ENCODE measurements around the gene MPC2. TPM values are rescaled to one million over a fixed set of nuclear protein-coding genes. Genes with fewer than 3 reads are reported as not detected.
"Not testable (repeated sequence)": the region's sequence is repeated elsewhere in the genome, so short reads cannot be mapped to it uniquely, and the experiment has no call there.

MPC2 gene
- total RNA-seq, 1 experiment from 2014 or later, result 265 TPM

DNA sequence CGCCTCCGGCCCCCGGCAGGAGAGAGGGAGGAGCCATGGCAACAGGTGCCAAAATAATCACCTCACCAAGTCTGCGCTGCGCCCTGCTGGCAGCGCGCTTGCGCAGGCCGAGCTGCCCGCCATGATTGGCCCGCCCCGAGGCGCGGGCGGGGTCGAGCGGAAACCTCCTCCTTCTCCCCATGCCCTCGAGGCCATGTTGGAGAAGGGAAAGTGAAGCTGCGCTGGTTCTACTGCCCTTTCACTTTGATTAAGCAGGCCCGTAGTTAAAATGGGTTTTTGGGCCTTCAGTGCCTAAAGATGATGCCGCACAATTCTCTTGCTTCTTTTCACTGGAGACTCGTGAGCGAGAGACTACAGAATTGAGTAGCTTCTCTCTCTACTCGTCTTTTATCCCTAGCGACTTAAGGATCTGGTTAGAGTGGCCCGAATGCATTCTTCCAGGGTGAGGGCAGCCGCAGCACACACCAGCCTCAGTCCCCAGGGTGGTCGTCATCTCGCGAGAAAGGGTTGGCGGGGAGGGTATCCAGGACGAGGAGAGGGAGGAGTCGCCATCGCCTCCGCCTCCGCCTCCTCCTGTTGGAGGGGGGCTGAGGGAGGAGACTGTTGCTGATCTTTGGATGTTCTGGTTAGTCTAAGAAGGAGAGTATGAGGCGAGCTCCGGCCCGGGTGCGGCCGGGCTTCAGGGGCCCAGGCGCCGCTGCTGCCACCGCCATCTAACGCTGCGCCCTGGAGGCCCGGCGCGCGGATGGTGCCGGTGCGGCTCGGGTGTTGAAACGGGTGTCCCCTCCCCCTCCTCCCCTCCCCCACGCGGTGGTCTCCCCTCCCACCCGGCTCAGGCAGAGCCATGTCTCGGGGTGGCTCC is 573 bp downstream of the MPC2 start, which contains the start of gene DCAF6:
DCAF6 (plus strand) TSS at position 616 of the 862 bp plus-strand sequence; CDS start at position 845, 229 bp downstream.
- DNase-seq (ENCODE audit: low read depth), result peak; percentile 99
- in situ Hi-C loops (cut with HindIII; ENCODE audit: low pct_unique_long_range_greater_than_20kb, low sequenced_read_pairs), result no loop called here

DNA sequence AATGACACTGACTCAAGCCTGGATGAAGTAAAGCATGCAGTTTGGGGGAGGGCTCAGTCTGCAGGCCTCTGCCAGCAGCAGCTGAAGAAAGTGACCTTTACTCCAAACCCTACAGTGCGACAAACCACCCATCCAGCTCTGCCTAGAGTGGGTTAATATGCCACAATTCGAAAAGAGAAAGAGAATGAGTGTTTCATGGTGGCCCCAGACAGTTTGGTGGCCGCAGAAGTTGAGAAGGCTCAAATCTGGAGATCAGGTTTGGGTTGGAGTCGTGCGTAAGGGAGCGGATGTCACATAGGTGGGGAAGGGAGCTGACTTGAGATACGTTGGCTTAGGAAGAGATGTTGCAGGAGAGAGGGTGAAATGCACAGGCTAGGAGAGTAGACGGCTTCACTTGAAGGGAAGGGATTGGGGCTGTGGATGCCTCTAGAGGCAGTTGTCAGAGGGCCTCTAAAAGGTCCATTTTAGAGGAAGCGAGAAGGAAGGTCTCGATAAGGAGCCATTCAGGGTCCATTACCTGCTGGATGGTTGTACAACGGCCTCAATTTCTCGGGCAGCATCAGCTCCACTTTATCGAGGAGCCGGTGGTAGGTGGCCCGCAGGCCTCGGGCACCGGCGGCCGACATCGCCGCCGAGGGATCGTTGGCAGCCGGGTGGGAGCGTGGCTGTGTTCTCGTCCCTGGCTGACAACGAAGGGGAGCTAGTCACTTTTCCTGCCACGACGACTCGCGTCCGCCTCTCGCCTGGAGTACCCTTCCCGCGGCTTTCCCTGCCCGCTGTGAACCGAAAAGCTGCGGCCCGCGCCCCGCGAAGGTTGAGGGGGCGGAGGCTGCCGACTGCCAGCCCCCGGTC is 1.4 kb downstream of the MPC2 start:
- peak; percentile 64 for DNase-seq (ENCODE audit: low read depth)
- in situ Hi-C loops (cut with HindIII; ENCODE audit: low pct_unique_long_range_greater_than_20kb, low sequenced_read_pairs), result no loop called here

DNA sequence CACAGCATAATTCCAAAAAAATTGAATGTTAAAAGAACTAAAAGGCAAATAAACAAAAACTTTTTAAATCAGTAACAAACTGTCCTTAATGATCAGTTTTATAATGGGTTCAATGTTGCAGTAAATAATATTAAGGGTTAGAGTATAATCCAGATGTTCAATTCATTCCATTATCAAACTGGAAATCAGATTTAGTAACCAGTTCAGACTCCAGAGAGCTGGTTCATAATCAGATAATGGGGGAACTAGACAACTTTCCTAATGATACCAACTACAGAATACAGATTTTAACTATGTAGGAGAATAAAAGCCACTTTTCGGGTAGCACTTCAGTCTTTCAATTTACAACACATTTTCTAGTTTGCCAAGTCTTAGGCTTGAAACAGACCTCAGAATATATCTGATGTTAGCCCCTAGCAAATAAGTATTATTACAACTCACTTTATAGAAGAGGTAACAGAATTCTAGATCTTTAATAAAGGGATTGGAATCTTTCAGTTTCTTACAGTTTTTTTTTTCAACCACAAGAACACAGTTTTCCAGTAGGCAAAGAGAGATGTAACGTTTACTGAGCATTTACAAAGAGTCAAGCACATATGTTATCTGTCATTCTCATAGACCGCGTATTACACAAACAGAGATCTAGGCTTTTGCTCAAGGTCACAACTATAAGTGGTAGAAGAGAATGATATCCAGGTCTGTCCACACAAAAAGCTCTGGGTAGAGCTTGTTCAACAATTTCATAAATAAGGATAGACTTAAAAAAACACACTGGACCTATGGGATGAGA is 2.3 kb downstream of the MPC2 start:
- DNase-seq (ENCODE audit: low read depth), result no peak
- in situ Hi-C loops (cut with HindIII; ENCODE audit: low pct_unique_long_range_greater_than_20kb, low sequenced_read_pairs), result no loop called here

DNA sequence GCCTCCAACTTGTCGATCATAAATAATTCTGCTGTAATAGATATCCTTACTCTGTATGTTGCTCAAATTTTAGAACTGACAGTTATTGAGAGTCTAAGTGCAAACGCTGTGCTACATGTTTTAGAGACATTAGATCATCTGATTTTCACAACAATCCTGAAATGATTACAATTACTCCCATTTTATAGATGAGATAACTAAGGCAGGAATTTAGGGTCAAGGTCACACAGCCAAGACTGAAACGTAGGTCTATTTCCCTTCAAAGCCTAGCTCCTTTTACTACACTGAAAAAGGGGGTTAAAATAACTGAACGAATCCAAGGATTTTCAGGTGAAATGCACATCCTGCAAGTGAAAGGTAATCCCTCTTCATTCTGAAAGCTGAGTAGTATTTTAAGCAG is 3.1 kb downstream of the MPC2 start:
- in situ Hi-C loops (cut with HindIII; ENCODE audit: low pct_unique_long_range_greater_than_20kb, low sequenced_read_pairs), result no loop called here
- DNase-seq (ENCODE audit: low read depth), result no peak

DNA sequence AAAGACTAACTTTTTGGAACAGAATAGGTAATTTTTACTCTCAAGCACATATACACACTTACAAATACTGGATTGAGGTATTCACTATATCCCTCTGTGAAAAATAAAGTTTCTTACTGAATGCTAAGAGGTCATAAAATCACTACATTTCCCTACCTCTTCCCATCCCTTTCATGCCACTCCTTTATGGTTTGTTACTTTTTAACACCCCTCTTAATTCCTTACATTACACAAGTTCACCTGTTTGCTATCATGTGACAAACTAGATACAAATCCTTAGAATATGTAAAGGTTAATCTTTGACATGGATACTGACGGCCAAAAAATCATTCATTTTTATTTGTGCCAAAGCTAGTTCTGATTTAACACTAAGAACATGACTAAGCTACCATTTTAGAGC is 7.1 kb downstream of the MPC2 start:
- in situ Hi-C loops (cut with HindIII; ENCODE audit: low pct_unique_long_range_greater_than_20kb, low sequenced_read_pairs), result no loop called here

DNA sequence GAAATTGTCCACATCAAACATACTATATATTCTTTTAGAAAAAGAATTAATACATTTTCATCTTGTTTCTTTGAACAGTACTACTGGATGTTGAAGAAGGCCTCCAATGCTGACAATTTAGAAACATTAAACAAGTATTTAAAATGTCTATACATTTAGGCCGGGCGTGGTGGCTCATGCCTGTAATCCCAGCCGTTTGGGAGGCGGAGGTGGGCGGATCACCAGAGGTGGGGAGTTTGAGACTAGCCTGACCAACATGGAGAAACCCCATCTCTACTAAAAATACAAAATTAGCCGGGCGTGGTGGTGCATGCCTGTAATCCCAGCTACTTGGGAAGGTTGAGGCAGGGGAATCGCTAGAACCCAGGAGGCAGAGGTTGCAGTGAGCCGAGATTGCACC is 8.0 kb downstream of the MPC2 start:
- in situ Hi-C loops (cut with HindIII; ENCODE audit: low pct_unique_long_range_greater_than_20kb, low sequenced_read_pairs), result not testable (repeated sequence)
- DNase-seq (ENCODE audit: low read depth), result peak; percentile 39

More for the DNA sequence above, 7.1 kb downstream of the MPC2 start:
- DNase-seq (ENCODE audit: low read depth), result peak; percentile 48

DNA sequence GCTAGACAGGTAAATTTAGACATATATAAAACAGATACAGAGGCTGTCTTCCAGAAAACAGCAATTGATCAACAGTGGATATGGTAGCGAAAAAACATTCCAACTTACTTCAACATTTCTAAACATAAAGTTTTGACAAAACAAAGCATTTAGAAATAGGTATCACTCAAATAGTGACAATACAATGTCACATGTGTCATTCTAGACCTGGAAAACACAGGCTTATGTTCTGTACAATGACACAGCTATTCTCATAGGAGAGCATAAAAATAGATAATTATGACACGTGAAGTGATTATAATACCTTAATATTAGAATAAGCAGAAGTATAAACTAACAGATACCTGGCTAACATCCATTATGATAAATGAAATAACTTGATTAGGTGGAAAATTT is 8.4 kb downstream of the MPC2 start:
- DNase-seq (ENCODE audit: low read depth), result no peak
- in situ Hi-C loops (cut with HindIII; ENCODE audit: low pct_unique_long_range_greater_than_20kb, low sequenced_read_pairs), result no loop called here

DNA sequence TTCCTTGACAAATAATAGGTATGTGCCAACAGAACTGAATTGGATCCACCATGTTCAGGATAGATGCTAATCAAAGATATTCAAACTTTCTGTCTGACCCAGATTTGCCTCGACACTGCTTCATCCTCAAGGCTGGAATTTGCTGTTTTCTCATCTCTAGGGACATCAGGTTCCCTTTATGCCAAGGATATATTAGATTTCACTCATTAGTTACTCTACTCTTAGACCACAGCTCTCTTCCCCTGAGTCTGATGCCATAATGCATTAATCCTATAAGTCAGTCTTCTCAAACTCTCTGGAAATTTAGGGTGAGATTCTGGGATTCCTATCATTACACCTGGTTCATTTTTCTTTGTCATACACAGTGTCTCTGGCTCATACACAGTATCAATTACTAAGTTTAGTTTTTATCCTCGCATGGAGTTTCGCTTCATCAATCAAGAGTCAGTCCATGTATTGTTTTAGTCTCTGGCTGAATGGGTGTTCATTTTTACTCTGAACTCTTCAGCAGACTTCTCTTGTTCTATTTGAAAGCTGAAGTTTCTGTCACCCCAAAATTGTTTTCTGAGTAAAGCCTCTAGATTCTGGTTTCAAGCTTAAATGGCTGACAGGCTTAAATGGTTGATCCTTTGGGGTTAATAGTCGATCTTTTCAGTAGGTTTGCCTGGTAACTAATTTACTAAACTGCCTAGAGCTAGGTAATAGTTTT is 9.7 kb downstream of the MPC2 start:
- in situ Hi-C loops (cut with HindIII; ENCODE audit: low pct_unique_long_range_greater_than_20kb, low sequenced_read_pairs), result no loop called here
- DNase-seq (ENCODE audit: low read depth), result no peak

DNA sequence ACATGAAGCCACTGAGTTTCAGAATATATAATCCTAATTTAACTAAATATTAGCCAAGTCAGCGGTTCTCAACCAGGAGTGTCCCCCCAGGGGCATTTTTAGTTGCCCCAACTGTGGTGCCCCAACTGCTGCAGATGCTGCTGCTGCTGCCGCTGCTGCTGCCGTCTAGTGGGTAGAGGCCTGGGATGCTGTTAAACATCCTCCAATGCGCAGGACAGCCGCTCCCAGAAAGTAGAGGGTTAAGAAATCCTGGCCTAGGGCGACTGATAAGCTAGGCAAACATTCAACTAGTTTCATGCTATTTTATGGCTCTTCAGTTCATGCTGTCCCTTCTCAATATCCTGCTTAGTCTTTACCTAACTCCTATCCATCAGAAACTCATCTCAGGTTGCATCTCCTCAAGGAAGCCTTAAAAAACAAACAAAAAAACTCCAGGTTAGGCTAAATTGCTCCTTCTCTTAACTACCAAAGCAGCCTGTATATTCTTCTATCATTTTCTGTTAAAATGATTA is 10.3 kb downstream of the MPC2 start:
- in situ Hi-C loops (cut with HindIII; ENCODE audit: low pct_unique_long_range_greater_than_20kb, low sequenced_read_pairs), result no loop called here
- DNase-seq (ENCODE audit: low read depth), result peak; percentile 73

DNA sequence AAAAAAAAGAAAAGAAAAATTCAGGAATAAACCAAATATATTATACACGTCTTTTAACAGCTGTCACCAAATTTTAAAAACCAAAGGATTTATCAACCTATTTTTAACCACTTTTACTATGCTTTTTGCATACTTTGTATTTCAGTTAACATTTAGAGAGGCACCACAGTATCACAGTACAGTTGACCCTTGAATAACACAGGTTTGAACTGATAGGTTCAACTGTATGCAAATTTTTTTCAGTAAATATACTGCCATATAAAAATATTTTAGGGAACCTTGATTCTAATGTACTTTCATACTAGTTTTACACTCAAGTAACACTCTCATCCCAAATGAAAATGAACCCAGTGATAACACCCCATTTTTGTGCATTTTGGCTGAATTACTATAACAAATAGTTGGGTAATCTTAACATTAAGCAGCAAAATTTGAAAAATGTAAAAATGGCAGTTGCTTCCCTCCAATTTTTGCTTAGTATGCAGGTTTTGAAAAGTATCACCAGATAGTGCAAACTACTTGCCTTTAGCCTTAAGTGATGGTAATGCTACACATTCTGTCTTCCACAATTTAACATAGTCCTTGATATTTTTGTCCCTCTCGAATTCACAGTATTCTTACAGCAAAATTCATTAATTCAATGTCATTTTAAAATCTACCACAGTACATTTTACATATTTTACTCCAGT is 12.2 kb downstream of the MPC2 start:
- DNase-seq (ENCODE audit: low read depth), result no peak
- in situ Hi-C loops (cut with HindIII; ENCODE audit: low pct_unique_long_range_greater_than_20kb, low sequenced_read_pairs), result no loop called here

DNA sequence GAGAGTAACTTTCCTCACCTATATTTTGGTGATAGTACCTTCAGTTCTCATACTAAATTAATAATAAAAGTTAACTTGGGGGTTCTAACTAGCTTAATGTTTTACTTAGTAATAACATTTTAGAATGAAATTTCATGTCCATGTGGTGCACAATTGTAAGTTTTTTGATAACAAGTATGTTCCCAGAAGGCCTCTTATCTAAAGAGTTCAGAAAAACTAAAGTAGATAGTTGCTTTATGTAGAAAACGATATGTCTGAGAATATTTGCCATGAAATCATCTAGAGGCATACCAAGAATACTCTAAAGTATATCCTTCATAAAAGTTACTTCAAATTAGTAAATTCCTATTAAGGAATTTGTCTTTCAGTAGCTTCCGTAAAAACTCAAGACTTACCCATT is 12.8 kb downstream of the MPC2 start:
- DNase-seq (ENCODE audit: low read depth), result no peak
- in situ Hi-C loops (cut with HindIII; ENCODE audit: low pct_unique_long_range_greater_than_20kb, low sequenced_read_pairs), result no loop called here

DNA sequence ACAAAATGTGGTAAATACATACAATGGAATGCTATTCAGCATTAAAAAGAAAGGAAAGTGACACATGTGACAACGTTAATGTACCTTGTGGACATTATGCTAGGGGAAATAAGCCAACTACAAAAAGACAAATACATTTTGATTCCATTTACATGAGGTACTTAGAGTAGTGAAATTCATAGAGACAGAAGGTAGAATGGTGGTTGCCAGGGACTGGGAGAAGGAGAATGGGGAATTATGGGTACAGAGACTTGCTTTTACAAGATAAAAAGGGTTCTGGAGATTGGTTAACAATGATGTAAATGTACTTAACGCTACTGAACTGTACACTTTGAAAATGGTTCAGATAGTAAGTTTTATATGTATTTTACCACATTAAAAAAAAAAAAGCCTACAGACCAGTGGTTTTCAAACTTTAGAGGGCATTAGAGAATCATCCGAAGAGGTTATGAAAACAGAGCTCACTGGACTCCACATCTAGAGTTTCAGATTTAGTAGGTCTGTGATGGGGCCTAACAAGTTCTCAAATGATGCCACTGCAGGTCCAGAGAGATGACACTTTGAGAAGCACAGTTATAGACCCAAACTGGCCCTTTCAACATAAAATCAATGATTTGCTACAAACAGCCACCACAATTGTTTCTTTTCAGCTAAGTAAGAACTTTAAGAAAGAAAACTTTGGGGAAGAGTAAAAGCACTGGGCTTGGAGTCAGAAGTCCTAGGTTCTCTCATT is 13.4 kb downstream of the MPC2 start:
- in situ Hi-C loops (cut with HindIII; ENCODE audit: low pct_unique_long_range_greater_than_20kb, low sequenced_read_pairs), result no loop called here
- DNase-seq (ENCODE audit: low read depth), result no peak

DNA sequence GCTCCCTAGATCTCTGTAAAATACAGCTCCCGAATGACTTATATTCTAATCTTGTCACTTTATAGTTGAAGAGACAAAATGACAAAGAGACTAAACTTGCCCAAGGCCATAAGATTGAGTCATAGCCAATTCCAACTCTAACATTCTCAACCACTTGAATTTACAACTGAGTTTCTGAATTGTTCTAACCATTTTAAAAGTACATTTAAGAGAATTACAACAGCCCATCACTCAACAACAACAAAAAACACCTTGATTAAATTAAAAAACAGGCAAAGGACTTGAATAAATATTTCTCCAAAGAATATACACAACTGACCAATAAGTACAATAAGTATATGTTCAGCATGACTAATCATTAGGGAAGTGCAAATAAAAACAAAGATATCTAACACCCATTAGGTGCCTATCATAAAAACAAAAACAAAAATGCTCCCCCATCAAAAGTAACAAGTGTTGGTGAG is 14.2 kb downstream of the MPC2 start:
- in situ Hi-C loops (cut with HindIII; ENCODE audit: low pct_unique_long_range_greater_than_20kb, low sequenced_read_pairs), result no loop called here
- DNase-seq (ENCODE audit: low read depth), result peak; percentile 43

DNA sequence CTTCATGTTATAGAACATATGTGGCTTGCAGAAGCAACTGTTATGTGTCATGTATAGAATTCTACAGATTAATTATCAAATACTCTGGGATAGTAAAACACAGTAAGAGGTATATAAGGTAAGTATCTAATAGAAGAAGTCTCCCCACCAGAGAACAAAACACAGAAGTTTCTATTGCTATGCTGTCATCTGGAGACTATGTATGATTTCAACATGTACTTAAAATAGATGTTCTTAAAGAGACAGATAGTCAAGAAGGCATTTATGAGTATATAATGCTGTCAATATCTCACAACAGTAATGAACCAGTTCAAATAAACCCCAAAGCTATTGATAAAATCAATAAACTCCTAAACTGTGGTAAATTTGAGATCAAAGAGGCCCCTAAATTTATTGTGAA is 14.8 kb downstream of the MPC2 start:
- no peak for DNase-seq (ENCODE audit: low read depth)
- in situ Hi-C loops (cut with HindIII; ENCODE audit: low pct_unique_long_range_greater_than_20kb, low sequenced_read_pairs), result no loop called here

DNA sequence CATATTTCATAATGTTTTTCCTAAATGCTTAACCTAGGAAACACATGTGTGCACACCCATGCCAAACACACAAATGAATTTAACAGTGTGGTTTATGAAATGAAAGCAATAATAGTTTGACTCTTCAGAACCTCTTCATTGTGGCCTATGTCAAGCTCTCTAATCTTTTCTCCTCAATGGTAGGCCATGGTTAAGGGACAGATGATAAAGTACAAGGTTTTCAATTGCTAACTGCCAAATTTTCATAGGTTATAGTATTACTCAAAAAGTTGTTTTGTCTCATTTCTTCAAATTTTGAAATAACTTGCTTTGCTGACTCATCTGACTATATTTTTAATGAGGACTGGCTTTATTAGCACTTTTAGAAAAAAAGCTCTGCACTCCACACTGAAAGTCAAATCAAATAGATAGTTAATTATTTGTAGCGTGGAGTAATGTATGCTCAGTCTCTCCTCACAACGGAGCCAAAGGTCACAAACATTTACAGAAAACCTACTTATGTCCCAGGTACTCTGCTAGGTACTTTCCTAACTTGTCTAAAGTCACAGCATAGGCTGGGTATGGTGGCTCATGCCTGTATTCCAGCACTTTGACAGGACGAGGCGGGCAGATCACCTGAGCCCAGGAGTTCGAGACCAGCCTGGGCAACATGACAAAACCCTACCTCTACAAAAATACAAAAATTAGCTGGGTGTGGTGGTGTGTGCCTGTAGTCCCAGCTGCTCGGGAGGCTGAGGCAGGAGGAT is 19.9 kb downstream of the MPC2 start:
- in situ Hi-C loops (cut with HindIII; ENCODE audit: low pct_unique_long_range_greater_than_20kb, low sequenced_read_pairs), result no loop called here
- peak; percentile 56 for DNase-seq (ENCODE audit: low read depth)

DNA sequence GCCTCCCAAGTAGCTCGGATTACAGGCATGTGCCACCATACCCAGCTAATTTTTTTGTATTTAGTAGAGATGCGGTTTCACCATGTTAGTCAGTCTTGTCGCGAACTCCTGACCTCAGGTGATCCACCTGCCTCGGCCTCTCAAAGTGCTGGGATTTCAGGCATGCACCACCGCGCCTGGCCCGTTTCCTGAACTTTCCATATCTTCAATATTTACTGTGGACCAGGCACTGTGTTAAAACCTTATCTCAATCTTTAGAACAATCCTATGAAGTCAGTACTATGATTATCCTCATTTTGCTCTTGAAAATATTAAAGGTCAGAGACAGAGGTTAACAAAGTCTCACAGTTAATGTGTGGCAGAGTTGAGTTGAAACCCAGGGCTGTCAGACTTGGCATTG is 21.3 kb downstream of the MPC2 start:
- no peak for DNase-seq (ENCODE audit: low read depth)
- in situ Hi-C loops (cut with HindIII; ENCODE audit: low pct_unique_long_range_greater_than_20kb, low sequenced_read_pairs), result no loop called here

All from Caki2 (cell line).